ENCODE results near the gene ASPDH.

Gene ASPDH

DNA sequence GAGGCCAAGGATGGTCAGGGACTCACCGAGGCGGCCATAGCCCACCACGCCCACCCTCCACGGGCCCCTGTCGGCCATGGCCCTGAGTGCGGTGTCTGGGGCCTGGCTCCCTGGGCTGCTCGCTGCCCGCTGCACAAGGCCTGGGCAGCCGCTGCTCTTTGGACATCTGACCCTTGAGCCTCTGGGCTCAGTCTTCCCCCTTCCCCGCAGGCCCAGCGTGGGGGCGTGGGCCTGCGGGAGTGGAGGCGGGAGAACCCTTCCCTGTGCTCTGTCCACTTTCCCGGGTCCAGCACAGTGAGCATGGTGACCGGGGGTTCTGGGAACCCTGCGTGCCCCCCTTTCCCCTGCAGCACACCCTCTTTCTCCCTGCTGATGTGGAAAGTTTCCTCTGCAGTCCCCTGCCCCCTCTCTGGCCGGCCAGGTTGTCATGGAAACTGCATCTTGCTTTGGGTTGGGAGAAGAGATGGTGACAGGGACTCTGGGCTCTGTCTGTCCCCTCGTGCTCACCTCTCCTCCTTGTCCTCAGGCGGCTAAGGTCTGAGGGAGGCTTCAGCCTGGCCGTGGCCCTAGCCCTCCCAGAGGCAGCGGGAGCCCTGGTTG is at the start of gene ASPDH:
ASPDH (minus strand) TSS at position 168 of the 600 bp plus-strand sequence; CDS start at position 78, 90 bp downstream.
- Histone ChIP-seq H3K36me3 (peaks cover 8 to 19% (median 10%) of the 10 kb centered on the region in 3 donors), H3K27me3 (no peaks in the 10 kb centered on the region), H3K9me3 (no peaks in the 10 kb centered on the region), H3K4me3 (no peak within 1 kb of the TSS), H3K4me1 (peaks cover 0 to 16% (median 13%) of the 10 kb centered on the region in 4 donors), H3K27ac (peak within 1 kb of the TSS in 1 of 2 donors; percentile 13)
- no peak for DNase-seq
- TF ChIP-seq, protein P1, sequence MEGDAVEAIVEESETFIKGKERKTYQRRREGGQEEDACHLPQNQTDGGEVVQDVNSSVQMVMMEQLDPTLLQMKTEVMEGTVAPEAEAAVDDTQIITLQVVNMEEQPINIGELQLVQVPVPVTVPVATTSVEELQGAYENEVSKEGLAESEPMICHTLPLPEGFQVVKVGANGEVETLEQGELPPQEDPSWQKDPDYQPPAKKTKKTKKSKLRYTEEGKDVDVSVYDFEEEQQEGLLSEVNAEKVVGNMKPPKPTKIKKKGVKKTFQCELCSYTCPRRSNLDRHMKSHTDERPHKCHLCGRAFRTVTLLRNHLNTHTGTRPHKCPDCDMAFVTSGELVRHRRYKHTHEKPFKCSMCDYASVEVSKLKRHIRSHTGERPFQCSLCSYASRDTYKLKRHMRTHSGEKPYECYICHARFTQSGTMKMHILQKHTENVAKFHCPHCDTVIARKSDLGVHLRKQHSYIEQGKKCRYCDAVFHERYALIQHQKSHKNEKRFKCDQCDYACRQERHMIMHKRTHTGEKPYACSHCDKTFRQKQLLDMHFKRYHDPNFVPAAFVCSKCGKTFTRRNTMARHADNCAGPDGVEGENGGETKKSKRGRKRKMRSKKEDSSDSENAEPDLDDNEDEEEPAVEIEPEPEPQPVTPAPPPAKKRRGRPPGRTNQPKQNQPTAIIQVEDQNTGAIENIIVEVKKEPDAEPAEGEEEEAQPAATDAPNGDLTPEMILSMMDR (IDR thresholded peaks at IDR 0.05), result no peak
- intact Hi-C loops (cut with DNase I; ENCODE audit: low total_unique reads), result no loop called here

DNA sequence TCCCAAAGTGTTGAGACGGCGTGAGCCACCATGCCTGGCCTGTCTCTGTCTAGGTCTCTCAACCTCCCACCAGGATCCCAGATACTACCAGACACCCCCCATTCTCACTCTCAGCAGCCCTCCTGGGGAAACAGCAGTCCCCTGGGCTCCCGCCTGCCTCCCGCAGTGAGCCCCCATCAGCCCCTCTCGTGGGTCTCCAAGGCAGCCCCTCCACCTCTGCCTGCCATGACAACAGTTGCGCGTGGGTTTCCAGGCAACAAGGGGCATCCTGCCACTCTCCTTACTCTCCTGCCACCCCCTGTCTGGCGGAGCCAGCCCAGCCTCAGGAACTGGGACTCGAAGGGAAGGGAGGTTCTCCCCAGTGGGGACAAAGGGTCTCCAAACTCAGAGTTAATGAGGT is 49.3 kb upstream of the ASPDH start:
- no peak overlapping the region for H3K4me3 ChIP-seq
- peaks cover 0 to 88% of the 10 kb centered on the region in 2 donors for H3K27me3 ChIP-seq
- intact Hi-C loops (cut with DNase I; ENCODE audit: low total_unique reads), result no loop called here
- H3K4me1 ChIP-seq, result peaks cover 0 to 17% (median 7%) of the 10 kb centered on the region in 4 donors
- DNase-seq, result no peak
- H3K36me3 ChIP-seq, result no peaks in the 10 kb centered on the region
- H3K9me3 ChIP-seq, result no peaks in the 10 kb centered on the region
- no peak overlapping the region for H3K27ac ChIP-seq
- TF ChIP-seq, protein P1 (IDR thresholded peaks at IDR 0.05), result no peak

DNA sequence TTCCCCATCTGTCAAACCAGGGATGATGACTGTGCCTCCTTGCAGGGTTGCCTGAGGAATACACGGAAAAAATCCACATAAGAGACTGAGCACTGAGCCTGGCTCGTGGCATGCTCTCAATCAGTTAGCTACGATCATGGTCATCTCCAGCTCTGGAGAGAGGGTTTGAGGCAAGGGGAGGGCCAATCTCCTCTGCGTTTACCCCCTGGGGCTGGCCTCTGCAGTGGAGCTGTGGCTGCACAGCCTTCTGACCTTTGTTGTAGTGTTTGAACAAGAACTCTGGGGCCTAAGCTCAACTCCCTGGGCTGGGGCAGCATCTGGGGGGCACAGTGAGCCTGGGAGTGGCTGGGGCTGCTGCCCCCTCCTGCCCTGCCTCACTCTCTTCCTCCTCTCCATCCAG is 48.6 kb upstream of the ASPDH start:
- H3K4me1 ChIP-seq, result peaks cover 0 to 10% (median 2%) of the 10 kb centered on the region in 4 donors
- TF ChIP-seq, protein P1 (IDR thresholded peaks at IDR 0.05), result no peak
- no peak for DNase-seq
- peaks cover 0 to 87% of the 10 kb centered on the region in 2 donors for H3K27me3 ChIP-seq
- H3K4me3 ChIP-seq, result no peak overlapping the region
- no peaks in the 10 kb centered on the region for H3K36me3 ChIP-seq
- H3K27ac ChIP-seq, result no peak overlapping the region
- intact Hi-C loops (cut with DNase I; ENCODE audit: low total_unique reads), result no loop called here
- no peaks in the 10 kb centered on the region for H3K9me3 ChIP-seq

DNA sequence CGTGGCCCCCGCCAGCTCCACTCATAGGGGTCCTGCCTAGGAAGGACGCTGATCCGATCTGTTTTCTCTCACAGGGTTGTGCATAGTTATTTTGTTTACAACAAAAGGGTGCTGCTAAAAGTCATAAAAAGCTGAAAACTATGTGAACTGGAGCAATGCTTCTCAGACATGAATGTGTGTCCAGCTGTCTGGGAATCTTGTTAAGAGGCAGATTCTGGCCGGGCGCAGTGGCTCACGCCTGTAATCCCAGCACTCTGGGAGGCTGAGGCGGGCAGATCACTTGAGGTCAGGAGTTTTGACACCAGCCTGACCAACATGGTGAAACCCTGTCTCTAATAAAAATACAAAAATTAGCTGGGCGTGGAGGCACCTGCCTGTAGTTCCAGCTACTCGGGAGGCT is 45.9 kb upstream of the ASPDH start:
- Histone ChIP-seq H3K27ac (no peak overlapping the region), H3K36me3 (no peaks in the 10 kb centered on the region), H3K4me1 (peaks cover 0 to 14% (median 11%) of the 10 kb centered on the region in 4 donors), H3K9me3 (no peaks in the 10 kb centered on the region), H3K27me3 (peaks cover 0 to 86% of the 10 kb centered on the region in 2 donors), H3K4me3 (no peak overlapping the region)
- no peak for DNase-seq
- intact Hi-C loops (cut with DNase I; ENCODE audit: low total_unique reads), result no loop called here
- TF ChIP-seq, protein P1 (IDR thresholded peaks at IDR 0.05), result no peak

DNA sequence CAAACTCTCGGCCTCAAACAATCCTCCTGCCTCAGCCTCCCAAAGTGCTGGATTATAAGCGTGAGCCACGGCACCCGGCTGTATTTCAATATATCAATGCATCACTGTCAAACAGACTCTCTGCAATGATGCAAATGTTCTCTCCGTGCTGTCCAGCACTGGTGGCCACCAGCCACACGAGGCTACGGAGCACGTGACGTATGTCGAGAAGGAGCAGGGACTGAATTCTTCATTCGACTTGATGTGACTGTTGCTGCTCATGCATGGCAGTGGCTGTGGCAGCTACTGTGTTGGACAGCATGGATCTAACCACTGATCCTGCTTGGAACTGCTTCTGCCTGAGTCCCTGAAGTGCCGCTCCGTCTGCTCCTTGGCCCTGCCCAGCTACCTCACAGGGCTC is 44.7 kb upstream of the ASPDH start:
- Histone ChIP-seq H3K4me1 (peaks cover 0 to 14% (median 11%) of the 10 kb centered on the region in 4 donors), H3K9me3 (no peaks in the 10 kb centered on the region), H3K27ac (no peak overlapping the region), H3K4me3 (no peak overlapping the region), H3K27me3 (peaks cover 0 to 85% of the 10 kb centered on the region in 2 donors), H3K36me3 (no peaks in the 10 kb centered on the region)
- intact Hi-C loops (cut with DNase I; ENCODE audit: low total_unique reads), result no loop called here
- TF ChIP-seq, protein P1 (IDR thresholded peaks at IDR 0.05), result no peak
- DNase-seq, result no peak
